Mesothelial cell of epicardium (in vitro differentiated cells): Measurements from ENCODE around the gene SYCN. TPM values are rescaled to one million over a fixed set of nuclear protein-coding genes. Genes with fewer than 3 reads are reported as not detected.
"Not testable (repeated sequence)": the region's sequence is repeated elsewhere in the genome, so short reads cannot be mapped to it uniquely, and the experiment has no call there.

Experiments
- DNase-seq, 2 experiments: peaks; one replicate each; pipeline ENCODE4 v3.0.0; 2021; ENCODE audit warnings: low spot score in 2 of 2; ENCODE audit not compliant: unreplicated experiment in 2 of 2
- H3K27ac Mint-ChIP-seq: 2 replicates; pipeline ENCODE4 v1.8.0; 2021; ENCODE audit warnings: mixed read lengths
- H3K27me3 Mint-ChIP-seq: 2 replicates; pipeline ENCODE4 v1.8.0; 2021; ENCODE audit warnings: low read depth, mixed read lengths
- H3K36me3 Mint-ChIP-seq: 2 replicates; pipeline ENCODE4 v1.8.0; 2021; ENCODE audit warnings: mixed read lengths
- H3K4me1 Mint-ChIP-seq: 2 replicates; pipeline ENCODE4 v1.8.0; 2021; ENCODE audit warnings: mixed read lengths
- H3K4me3 Mint-ChIP-seq: 2 replicates; pipeline ENCODE4 v1.8.0; 2021; ENCODE audit warnings: mild to moderate bottlenecking, moderate library complexity, mixed read lengths
- H3K9me3 Mint-ChIP-seq: 2 replicates; pipeline ENCODE4 v1.8.0; 2021; ENCODE audit warnings: mixed read lengths
- CTCF ChIP-seq: fragments of 200-600 bp; sonication (generic); IDR thresholded peaks from one replicate; pipeline ENCODE4 v1.5.0; 2021; ENCODE audit warnings: antibody characterized with exemption; ENCODE audit not compliant: unreplicated experiment
- total RNA-seq: library from RNA; stranded (reverse); gene quantifications from 3 replicates; pipeline ENCODE4 v1.2.1, GENCODE V29; 2021

The SYCN gene
- total RNA-seq, 1 donor from 2014 or later = not detected

GRCh38 chr19:39248806-39249205 lies 44.7 kb upstream of the SYCN start, which contains the start of gene IFNL4:
TSS of gene IFNL4 (minus strand) at chr19:39248856.
- Mint-ChIP-seq H3K36me3 (no peaks in the 10 kb centered on the region), H3K9me3 (peaks cover 4% of the 10 kb centered on the region), H3K27me3 (peaks cover 51% of the 10 kb centered on the region), H3K4me1 (peaks cover 34% of the 10 kb centered on the region), H3K4me3 (no peak within 1 kb of the TSS), H3K27ac (peak within 1 kb of the TSS; percentile 71)
- DNase-seq = no peak
- TF ChIP-seq CTCF = no peak

- peak in 1 of 2 experiments; percentile 22 for DNase-seq
- Mint-ChIP-seq H3K36me3 (no peaks in the 10 kb centered on the region), H3K27ac (no peak overlapping the region), H3K4me3 (no peak overlapping the region), H3K9me3 (no peaks in the 10 kb centered on the region), H3K4me1 (peaks cover 34% of the 10 kb centered on the region), H3K27me3 (peaks cover 56% of the 10 kb centered on the region)
- TF ChIP-seq CTCF = no peak
Observed at GRCh38 chr19:39247701-39248664, 43.9 kb upstream of the SYCN start.

- peaks cover 25% of the 10 kb centered on the region for H3K4me1 Mint-ChIP-seq
- DNase-seq = no peak
- TF ChIP-seq CTCF = no peak
- H3K27ac Mint-ChIP-seq = no peak overlapping the region
- no peaks in the 10 kb centered on the region for H3K36me3 Mint-ChIP-seq
- peaks cover 57% of the 10 kb centered on the region for H3K27me3 Mint-ChIP-seq
- H3K4me3 Mint-ChIP-seq = peak overlapping the region; percentile 33
- no peaks in the 10 kb centered on the region for H3K9me3 Mint-ChIP-seq
Observed at GRCh38 chr19:39246951-39247669, 43.0 kb upstream of the SYCN start.

- not testable (repeated sequence) for H3K4me3 Mint-ChIP-seq, H3K9me3 Mint-ChIP-seq, DNase-seq, H3K27ac Mint-ChIP-seq, H3K36me3 Mint-ChIP-seq
- H3K27me3 Mint-ChIP-seq = peaks cover 58% of the 10 kb centered on the region
- H3K4me1 Mint-ChIP-seq = peaks cover 13% of the 10 kb centered on the region
Observed at GRCh38 chr19:39245166-39245565, 41.1 kb upstream of the SYCN start.

GRCh38 chr19:39244410-39245100 lies 40.5 kb upstream of the SYCN start, which contains the start of gene IFNL3:
TSS of gene IFNL3 (minus strand) at chr19:39245006. CDS start at chr19:39244967, 39 bp downstream.
- H3K27ac Mint-ChIP-seq, H3K9me3 Mint-ChIP-seq, DNase-seq, H3K36me3 Mint-ChIP-seq, H3K4me3 Mint-ChIP-seq: not testable (repeated sequence)
- H3K27me3 Mint-ChIP-seq = peaks cover 56% of the 10 kb centered on the region
- H3K4me1 Mint-ChIP-seq = peaks cover 10% of the 10 kb centered on the region

GRCh38 chr19:39243741-39244140 lies 39.7 kb upstream of the SYCN start:
- H3K4me1 Mint-ChIP-seq, H3K9me3 Mint-ChIP-seq, H3K4me3 Mint-ChIP-seq, H3K36me3 Mint-ChIP-seq, H3K27ac Mint-ChIP-seq, DNase-seq: not testable (repeated sequence)
- H3K27me3 Mint-ChIP-seq = peaks cover 51% of the 10 kb centered on the region
